Loucy (cell line): ENCODE measurements around the gene ASB13.

Source experiments
- CTCF ChIP-seq: fragments of 200-600 bp; sonication (generic); conservative IDR thresholded peaks from 2 replicates; pipeline ENCODE4 v1.5.1; 2014; ENCODE audit warnings: mild to moderate bottlenecking, antibody characterized with exemption, low read length
- EZH2phosphoT487 ChIP-seq: fragments of 200-600 bp; IDR thresholded peaks from 2 replicates; pipeline ENCODE4 v1.6.1; 2018; ENCODE audit warnings: antibody characterized with exemption, mild to moderate bottlenecking, moderate library complexity, borderline replicate concordance

DNA sequence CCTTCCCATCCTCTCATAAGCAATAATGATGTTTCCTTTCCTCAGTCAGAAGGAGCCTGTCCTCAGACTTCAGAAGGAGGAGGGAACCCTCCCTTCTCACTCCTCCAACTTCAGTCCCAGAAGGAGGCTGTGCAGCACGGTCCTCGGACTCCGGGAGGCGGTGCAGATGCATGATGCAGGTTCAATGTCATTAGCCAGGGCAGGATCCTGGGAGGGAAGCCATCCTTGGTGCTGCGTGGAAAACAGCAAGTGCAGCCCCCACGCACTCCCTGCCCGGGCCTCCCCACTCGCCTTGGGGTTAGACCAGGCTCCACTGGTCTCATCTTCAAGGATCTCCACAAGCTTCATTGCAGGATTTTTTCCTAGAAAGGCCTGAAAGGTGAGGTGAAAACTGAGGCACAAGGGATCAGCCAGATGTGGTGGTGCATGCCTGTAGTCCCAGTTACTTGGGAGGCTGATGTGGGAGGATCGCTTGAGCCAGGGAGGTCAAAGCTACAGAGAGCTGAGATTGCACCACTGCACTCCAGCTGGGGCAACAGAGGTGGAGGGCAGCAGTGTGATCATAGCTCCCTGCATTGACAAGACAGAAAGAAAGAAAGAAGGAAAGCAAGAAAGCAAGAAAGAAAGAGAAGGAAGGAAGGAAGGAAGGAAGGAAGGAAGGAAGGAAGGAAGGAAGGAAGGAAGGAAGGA, 62.0 kb downstream of the ASB13 start:
- TF ChIP-seq EZH2phosphoT487 (no peak), CTCF (no peak)
